Midbrain (tissue), 1 donor: ENCODE measurements around the gene FNIP1.
"Not testable (repeated sequence)": the region's sequence is repeated elsewhere in the genome, so short reads cannot be mapped to it uniquely, and the experiment has no call there.

Experiments
- DNase-seq: peaks from one replicate; lab custom pipeline; 2025; lab: John Stamatoyannopoulos, UW

Gene FNIP1

GRCh38 chr5:131684595-131684994, 112.2 kb downstream of the FNIP1 start:
- DNase-seq = no peak

GRCh38 chr5:131684051-131684450, 112.8 kb downstream of the FNIP1 start:
- DNase-seq = no peak

- DNase-seq = no peak
Observed at GRCh38 chr5:131682826-131683225, 114.0 kb downstream of the FNIP1 start.

GRCh38 chr5:131682175-131682574, 114.6 kb downstream of the FNIP1 start:
- no peak for DNase-seq

GRCh38 chr5:131679911-131680310, 116.9 kb downstream of the FNIP1 start:
- no peak for DNase-seq

GRCh38 chr5:131678273-131678672, 118.5 kb downstream of the FNIP1 start:
- DNase-seq = not testable (repeated sequence)

GRCh38 chr5:131677115-131677514, 119.7 kb downstream of the FNIP1 start:
- no peak for DNase-seq

- DNase-seq = no peak
Observed at GRCh38 chr5:131672776-131673175, 124.0 kb downstream of the FNIP1 start.

GRCh38 chr5:131671994-131672655, 124.7 kb downstream of the FNIP1 start:
- DNase-seq = peak; percentile 72

GRCh38 chr5:131671409-131671808, 125.4 kb downstream of the FNIP1 start:
- no peak for DNase-seq

GRCh38 chr5:131664929-131665328, 131.9 kb downstream of the FNIP1 start:
- DNase-seq = no peak

- DNase-seq = no peak
Observed at GRCh38 chr5:131661933-131662332, 134.9 kb downstream of the FNIP1 start.

- no peak for DNase-seq
Observed at GRCh38 chr5:131659841-131660240, 137.0 kb downstream of the FNIP1 start.

GRCh38 chr5:131659290-131659689, 137.5 kb downstream of the FNIP1 start:
- no peak for DNase-seq

- DNase-seq = no peak
Observed at GRCh38 chr5:131654776-131655175, 142.0 kb downstream of the FNIP1 start.

- DNase-seq = no peak
Observed at GRCh38 chr5:131654309-131654708, 142.5 kb downstream of the FNIP1 start.

- DNase-seq = no peak
Observed at GRCh38 chr5:131649161-131649560, 147.7 kb downstream of the FNIP1 start.

- DNase-seq = no peak
Observed at GRCh38 chr5:131647048-131647769, 149.6 kb downstream of the FNIP1 start.

- DNase-seq = no peak
Observed at GRCh38 chr5:131644822-131645221, 152.0 kb downstream of the FNIP1 start.

GRCh38 chr5:131644370-131644769, 152.4 kb downstream of the FNIP1 start:
- DNase-seq = no peak

- no peak for DNase-seq
Observed at GRCh38 chr5:131641494-131641893, 155.3 kb downstream of the FNIP1 start.

GRCh38 chr5:131640043-131640856, 156.6 kb downstream of the FNIP1 start:
- no peak for DNase-seq

- no peak for DNase-seq
Observed at GRCh38 chr5:131639148-131639547, 157.7 kb downstream of the FNIP1 start.
